ENCODE measurements around the gene YTHDC1. TPM values are rescaled to one million over a fixed set of nuclear protein-coding genes. Genes with fewer than 3 reads are reported as not detected.

YTHDC1 gene
- polyA plus RNA-seq, 1 of the 3 experiments (the other 2 are of a cell fraction): 31.3 TPM

DNA sequence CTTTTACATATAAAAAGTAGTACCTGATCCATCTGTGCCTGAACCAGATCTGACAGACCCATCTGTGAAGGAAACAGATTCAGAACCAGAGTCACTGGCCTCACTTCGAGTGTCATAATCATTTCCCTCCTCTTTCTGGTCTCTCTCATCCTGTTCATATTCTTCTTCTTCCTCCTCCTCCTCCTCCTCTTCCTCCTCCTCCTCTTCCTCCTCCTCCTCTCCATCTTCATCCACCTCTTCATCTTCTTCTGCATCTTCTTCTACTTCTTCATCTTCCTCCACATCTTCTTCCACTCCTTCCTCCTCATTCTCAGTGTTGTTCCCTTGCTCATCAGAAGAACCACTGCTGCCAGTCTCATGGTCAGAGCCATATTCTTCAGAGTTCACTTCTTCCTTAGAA lies 12.9 kb downstream of the YTHDC1 start:
- WGBS (ENCODE audit: low lambda C conversion rate): 33% methylated on average over 1 of the region's 1 CpG
- peaks cover 58% of the 10 kb centered on the region for H4K20me1 ChIP-seq (ENCODE audit: insufficient read depth)
- CTCF ChIA-PET: interaction anchor here (0.8 kb wide), 1 partner anchor 39 kb away, joined by 3 read pairs; no protein-coding TSS in a partner anchor

DNA sequence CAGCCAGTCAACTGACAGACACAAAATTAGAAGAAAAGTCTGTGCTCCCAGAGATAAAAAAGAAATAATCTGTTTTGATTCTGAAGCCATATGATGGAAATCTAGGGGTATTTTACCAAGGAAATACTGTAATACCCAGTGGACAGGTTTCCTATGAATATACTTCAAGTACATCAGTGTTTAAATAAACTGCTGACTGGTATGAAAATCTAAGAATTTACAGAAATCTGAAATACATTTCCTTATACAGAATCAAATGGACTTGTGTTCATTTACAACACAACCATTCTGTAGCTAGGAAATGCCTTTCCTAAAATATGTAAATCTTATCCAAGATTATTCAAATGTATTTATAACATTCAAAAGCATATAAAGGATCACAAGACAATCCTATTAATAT lies 13.4 kb downstream of the YTHDC1 start:
- DNase-seq: no peak
- Histone ChIP-seq H3K27me3 (ENCODE audit: insufficient read depth) (no peaks in the 10 kb centered on the region), H3K9me2 (no peaks in the 10 kb centered on the region), H3K36me3 (replicated peaks in 1 of 2; ENCODE audit: control insufficient read depth in 1 of 2, insufficient read depth in 2 of 2, low read length in 1 of 2) (peaks cover 48 to 53% of the 10 kb centered on the region in 2 experiments), H3K27ac (ENCODE audit: low read depth in 2 of 2, low read length in 1 of 2) (no peak overlapping the region), H3K4me1 (ENCODE audit: control insufficient read depth in 1 of 2, insufficient read depth in 2 of 2, low read depth in 1 of 2, low read length in 1 of 2) (no peaks in the 10 kb centered on the region; a peak in 1 of 4 replicates), H3K9me3 (no peaks in the 10 kb centered on the region), H2AFZ (ENCODE audit: low read depth) (no peak overlapping the region), H3K9ac (no peak overlapping the region), H3F3A (replicated peaks; ENCODE audit: insufficient read depth) (peaks cover under 1% of the 10 kb centered on the region), H4K20me1 (ENCODE audit: insufficient read depth) (peaks cover 53% of the 10 kb centered on the region), H3K4me3 (ENCODE audit: low read depth in 2 of 2, low read length in 1 of 2) (no peak overlapping the region), H3K4me2 (no peak overlapping the region), H3K79me2 (ENCODE audit: insufficient read depth) (peaks cover 72% of the 10 kb centered on the region)
- ChIA-PET CTCF (interaction anchor here (0.8 kb wide), 1 partner anchor 39 kb away, joined by 3 read pairs; no protein-coding TSS in a partner anchor), POLR2A (no interaction called here)
- TF ChIP-seq, protein P1, sequence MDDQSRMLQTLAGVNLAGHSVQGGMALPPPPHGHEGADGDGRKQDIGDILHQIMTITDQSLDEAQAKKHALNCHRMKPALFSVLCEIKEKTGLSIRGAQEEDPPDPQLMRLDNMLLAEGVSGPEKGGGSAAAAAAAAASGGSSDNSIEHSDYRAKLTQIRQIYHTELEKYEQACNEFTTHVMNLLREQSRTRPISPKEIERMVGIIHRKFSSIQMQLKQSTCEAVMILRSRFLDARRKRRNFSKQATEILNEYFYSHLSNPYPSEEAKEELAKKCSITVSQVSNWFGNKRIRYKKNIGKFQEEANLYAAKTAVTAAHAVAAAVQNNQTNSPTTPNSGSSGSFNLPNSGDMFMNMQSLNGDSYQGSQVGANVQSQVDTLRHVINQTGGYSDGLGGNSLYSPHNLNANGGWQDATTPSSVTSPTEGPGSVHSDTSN (IDR thresholded peaks at IDR 0.05): no peak
- no peak for TF ChIP-seq GABPA (IDR thresholded peaks at IDR 0.05; ENCODE audit: low read depth)
- TF ChIP-seq TEAD4 (IDR thresholded peaks at IDR 0.05; ENCODE audit: borderline replicate concordance, insufficient read depth): no peak
- TF ChIP-seq TCF12 (IDR thresholded peaks at IDR 0.05): no peak
- TF ChIP-seq USF2 (IDR thresholded peaks at IDR 0.05; ENCODE audit: borderline replicate concordance, low read depth, low read length): no peak
- TF ChIP-seq ZBTB33 (IDR thresholded peaks at IDR 0.05; ENCODE audit: borderline replicate concordance, low read depth): no peak
- no peak for TF ChIP-seq EP300 (IDR thresholded peaks at IDR 0.05; ENCODE audit: borderline replicate concordance in 1 of 2, low read depth in 1 of 2, low read length in 1 of 2)
- no peak for TF ChIP-seq NFIC (IDR thresholded peaks at IDR 0.05; ENCODE audit: borderline replicate concordance)
- TF ChIP-seq, protein P2, sequence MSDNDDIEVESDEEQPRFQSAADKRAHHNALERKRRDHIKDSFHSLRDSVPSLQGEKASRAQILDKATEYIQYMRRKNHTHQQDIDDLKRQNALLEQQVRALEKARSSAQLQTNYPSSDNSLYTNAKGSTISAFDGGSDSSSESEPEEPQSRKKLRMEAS (IDR thresholded peaks at IDR 0.05; ENCODE audit: low read depth): no peak
- no peak for TF ChIP-seq RFX5 (IDR thresholded peaks at IDR 0.05; ENCODE audit: low read length)
- TF ChIP-seq POLR2AphosphoS5 (IDR thresholded peaks at IDR 0.05; ENCODE audit: low read depth, low read length): no peak
- no peak for TF ChIP-seq CHD2 (IDR thresholded peaks at IDR 0.05; ENCODE audit: low read length, partially characterized antibody)
- TF ChIP-seq, protein P3, sequence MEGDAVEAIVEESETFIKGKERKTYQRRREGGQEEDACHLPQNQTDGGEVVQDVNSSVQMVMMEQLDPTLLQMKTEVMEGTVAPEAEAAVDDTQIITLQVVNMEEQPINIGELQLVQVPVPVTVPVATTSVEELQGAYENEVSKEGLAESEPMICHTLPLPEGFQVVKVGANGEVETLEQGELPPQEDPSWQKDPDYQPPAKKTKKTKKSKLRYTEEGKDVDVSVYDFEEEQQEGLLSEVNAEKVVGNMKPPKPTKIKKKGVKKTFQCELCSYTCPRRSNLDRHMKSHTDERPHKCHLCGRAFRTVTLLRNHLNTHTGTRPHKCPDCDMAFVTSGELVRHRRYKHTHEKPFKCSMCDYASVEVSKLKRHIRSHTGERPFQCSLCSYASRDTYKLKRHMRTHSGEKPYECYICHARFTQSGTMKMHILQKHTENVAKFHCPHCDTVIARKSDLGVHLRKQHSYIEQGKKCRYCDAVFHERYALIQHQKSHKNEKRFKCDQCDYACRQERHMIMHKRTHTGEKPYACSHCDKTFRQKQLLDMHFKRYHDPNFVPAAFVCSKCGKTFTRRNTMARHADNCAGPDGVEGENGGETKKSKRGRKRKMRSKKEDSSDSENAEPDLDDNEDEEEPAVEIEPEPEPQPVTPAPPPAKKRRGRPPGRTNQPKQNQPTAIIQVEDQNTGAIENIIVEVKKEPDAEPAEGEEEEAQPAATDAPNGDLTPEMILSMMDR (IDR thresholded peaks at IDR 0.05): no peak
- TF ChIP-seq ELF1 (IDR thresholded peaks at IDR 0.05): no peak
- no peak for TF ChIP-seq REST (IDR thresholded peaks at IDR 0.05; ENCODE audit: low read depth, low read length)
- TF ChIP-seq, protein P4, sequence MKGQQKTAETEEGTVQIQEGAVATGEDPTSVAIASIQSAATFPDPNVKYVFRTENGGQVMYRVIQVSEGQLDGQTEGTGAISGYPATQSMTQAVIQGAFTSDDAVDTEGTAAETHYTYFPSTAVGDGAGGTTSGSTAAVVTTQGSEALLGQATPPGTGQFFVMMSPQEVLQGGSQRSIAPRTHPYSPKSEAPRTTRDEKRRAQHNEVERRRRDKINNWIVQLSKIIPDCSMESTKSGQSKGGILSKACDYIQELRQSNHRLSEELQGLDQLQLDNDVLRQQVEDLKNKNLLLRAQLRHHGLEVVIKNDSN (IDR thresholded peaks at IDR 0.05; ENCODE audit: borderline replicate concordance, low read depth): no peak

More for the DNA sequence above, 12.9 kb downstream of the YTHDC1 start:
- no peak overlapping the region for H2AFZ ChIP-seq (ENCODE audit: low read depth)
- peaks cover 45 to 48% of the 10 kb centered on the region in 2 experiments for H3K36me3 ChIP-seq (replicated peaks in 1 of 2; ENCODE audit: control insufficient read depth in 1 of 2, insufficient read depth in 2 of 2, low read length in 1 of 2)
- H3K27ac ChIP-seq (ENCODE audit: low read depth in 2 of 2, low read length in 1 of 2): no peak overlapping the region
- H3K4me2 ChIP-seq: no peak overlapping the region
- POLR2A ChIA-PET: no interaction called here
- no peaks in the 10 kb centered on the region for H3K27me3 ChIP-seq (ENCODE audit: insufficient read depth)
- peaks cover 0 to 1% of the 10 kb centered on the region in 2 experiments; a peak in 2 of 4 replicates for H3K4me1 ChIP-seq (ENCODE audit: control insufficient read depth in 1 of 2, insufficient read depth in 2 of 2, low read depth in 1 of 2, low read length in 1 of 2)
- no peak for DNase-seq
- no peak overlapping the region for H3K4me3 ChIP-seq (ENCODE audit: low read depth in 2 of 2, low read length in 1 of 2)
- peaks cover 77% of the 10 kb centered on the region for H3K79me2 ChIP-seq (ENCODE audit: insufficient read depth)
- H3K9me2 ChIP-seq: no peaks in the 10 kb centered on the region
- H3K9ac ChIP-seq: no peak overlapping the region
- peaks cover 3% of the 10 kb centered on the region for H3F3A ChIP-seq (replicated peaks; ENCODE audit: insufficient read depth)
- TF ChIP-seq TCF12 (IDR thresholded peaks at IDR 0.05) (no peak), NRF1 (IDR thresholded peaks at IDR 0.05; ENCODE audit: low read depth, low read length) (no peak), SMC3 (IDR thresholded peaks at IDR 0.05; ENCODE audit: low read depth, low read length) (no peak), JUND (IDR thresholded peaks at IDR 0.05) (no peak), EZH2phosphoT487 (IDR thresholded peaks at IDR 0.05; ENCODE audit: borderline replicate concordance, low read depth) (no peak)
- no peaks in the 10 kb centered on the region for H3K9me3 ChIP-seq

All from SK-N-SH (cell line).